Activated naive CD8-positive, alpha-beta T cell treated with anti-CD3 and anti-CD28 coated beads for 36 hours (primary cell): ENCODE results near the gene PTCRA. TPM values are rescaled to one million over a fixed set of nuclear protein-coding genes. Genes with fewer than 3 reads are reported as not detected.
"Not testable (repeated sequence)": the region's sequence is repeated elsewhere in the genome, so short reads cannot be mapped to it uniquely, and the experiment has no call there.

Experiments
- DNase-seq: peaks from one replicate; pipeline ENCODE4 v3.0.0; 2021
- H3K27ac Mint-ChIP-seq: one replicate; pipeline ENCODE4 v1.8.0; 2022; ENCODE audit warnings: mild to moderate bottlenecking, moderate library complexity, mixed read lengths
- H3K27me3 Mint-ChIP-seq: one replicate; pipeline ENCODE4 v1.8.0; 2022; ENCODE audit warnings: mild to moderate bottlenecking, mixed read lengths
- H3K36me3 Mint-ChIP-seq: one replicate; pipeline ENCODE4 v1.8.0; 2021; ENCODE audit warnings: mild to moderate bottlenecking, mixed read lengths
- H3K4me1 Mint-ChIP-seq: one replicate; pipeline ENCODE4 v1.8.0; 2021; ENCODE audit warnings: mixed read lengths
- H3K4me3 Mint-ChIP-seq: one replicate; pipeline ENCODE4 v1.8.0; 2022; ENCODE audit warnings: mild to moderate bottlenecking, moderate library complexity, mixed read lengths
- H3K9me3 Mint-ChIP-seq: one replicate; pipeline ENCODE4 v1.8.0; 2022; ENCODE audit warnings: mixed read lengths
- total RNA-seq, 2 experiments: library from RNA; stranded (reverse); gene quantifications; one replicate each; pipeline ENCODE4 v1.2.3, GENCODE V29; 2021

The PTCRA gene, protein sequence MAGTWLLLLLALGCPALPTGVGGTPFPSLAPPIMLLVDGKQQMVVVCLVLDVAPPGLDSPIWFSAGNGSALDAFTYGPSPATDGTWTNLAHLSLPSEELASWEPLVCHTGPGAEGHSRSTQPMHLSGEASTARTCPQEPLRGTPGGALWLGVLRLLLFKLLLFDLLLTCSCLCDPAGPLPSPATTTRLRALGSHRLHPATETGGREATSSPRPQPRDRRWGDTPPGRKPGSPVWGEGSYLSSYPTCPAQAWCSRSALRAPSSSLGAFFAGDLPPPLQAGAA
- total RNA-seq, result not detected

DNA sequence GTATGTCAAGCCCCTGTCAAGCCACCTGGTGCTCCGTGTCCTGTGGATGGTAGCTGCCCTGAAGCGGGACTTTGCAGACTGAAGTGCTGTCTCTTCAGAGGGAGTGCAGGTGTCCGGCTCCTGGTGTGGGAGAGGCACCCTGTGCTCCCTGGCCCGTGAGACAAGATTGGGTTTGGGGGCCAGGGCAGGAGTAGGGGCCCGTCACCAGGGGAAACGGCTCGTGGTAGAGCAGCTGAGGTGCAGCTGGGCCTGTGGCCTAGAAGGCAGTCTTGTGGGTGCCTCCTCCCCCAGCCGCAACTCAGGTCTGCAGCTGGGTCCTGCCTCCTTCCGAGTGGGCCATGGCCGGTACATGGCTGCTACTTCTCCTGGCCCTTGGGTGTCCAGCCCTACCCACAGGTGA, at the start of gene PTCRA:
Gene PTCRA (plus strand): TSS at position 322 of the 400 bp plus-strand sequence. CDS start 17 bp downstream, at position 339.
- no peak for DNase-seq
- Mint-ChIP-seq H3K36me3 (no peaks in the 10 kb centered on the region), H3K4me3 (no peak within 1 kb of the TSS), H3K27me3 (peaks cover 23% of the 10 kb centered on the region), H3K4me1 (peaks cover 3% of the 10 kb centered on the region), H3K9me3 (no peaks in the 10 kb centered on the region), H3K27ac (no peak within 1 kb of the TSS)

DNA sequence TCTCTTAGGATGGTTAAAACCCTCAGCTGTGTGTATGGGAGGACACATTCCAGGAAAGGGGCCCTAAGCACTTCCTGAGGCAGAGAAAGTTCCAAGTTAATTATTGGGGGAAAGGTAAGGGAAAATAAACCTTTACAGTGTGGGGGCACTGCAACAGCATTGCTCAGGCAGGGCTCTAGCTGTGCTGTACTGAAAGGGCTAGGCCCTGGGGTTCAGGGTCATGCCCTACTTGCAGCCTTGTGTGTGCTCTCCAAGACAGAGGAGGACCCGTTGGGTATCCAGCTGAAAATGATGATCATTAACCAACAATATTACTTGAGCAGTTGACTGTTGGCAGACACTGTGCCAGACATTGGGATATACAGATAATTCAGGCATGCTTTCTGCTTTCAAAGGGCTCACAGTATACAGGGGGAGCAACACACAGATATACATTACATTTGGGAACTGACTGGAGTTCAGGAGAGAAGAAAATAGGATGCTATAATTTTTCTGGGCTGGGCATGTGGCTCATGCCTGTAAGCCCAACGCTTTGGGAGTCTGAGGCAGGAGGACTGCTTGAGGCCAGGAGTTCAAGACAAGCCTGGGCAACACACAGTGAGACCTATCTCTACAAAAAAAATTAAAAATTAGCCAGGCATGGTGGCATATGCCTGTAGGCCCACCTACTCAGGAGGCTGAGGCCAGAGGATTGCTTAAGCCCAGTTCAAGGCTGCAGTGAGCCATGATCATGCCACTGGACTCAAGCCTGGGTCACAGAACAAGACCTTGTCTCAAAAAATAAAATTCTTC, 45.5 kb upstream of the PTCRA start:
- Mint-ChIP-seq H3K4me3 (no peak overlapping the region), H3K36me3 (peaks cover 1% of the 10 kb centered on the region), H3K27ac (peak overlapping the region; percentile 10), H3K4me1 (peaks cover 2% of the 10 kb centered on the region), H3K27me3 (no peaks in the 10 kb centered on the region), H3K9me3 (no peaks in the 10 kb centered on the region)
- DNase-seq, result no peak

DNA sequence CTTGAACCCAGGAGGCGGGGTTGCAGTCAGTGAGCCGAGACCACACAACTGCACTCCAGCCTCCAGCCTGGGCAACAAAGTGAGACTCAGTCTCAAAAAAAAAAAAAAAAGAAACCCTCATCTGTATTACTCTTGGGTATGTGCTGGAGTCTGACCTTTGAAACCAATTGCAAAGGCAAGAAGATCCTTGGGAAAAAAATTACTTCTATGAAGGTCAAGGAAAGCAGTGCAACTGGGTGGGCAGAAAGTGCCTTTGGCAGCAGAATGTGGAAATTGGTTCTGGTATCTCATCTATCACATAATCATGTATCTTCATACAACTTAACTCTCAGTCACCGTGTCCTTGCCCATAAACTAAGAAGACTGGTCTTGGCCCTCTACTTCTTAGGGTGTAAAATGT, 44.1 kb upstream of the PTCRA start:
- Mint-ChIP-seq H3K27ac (no peak overlapping the region), H3K36me3 (peaks cover under 1% of the 10 kb centered on the region), H3K27me3 (no peaks in the 10 kb centered on the region), H3K4me3 (no peak overlapping the region), H3K9me3 (no peaks in the 10 kb centered on the region), H3K4me1 (no peaks in the 10 kb centered on the region)
- no peak for DNase-seq

DNA sequence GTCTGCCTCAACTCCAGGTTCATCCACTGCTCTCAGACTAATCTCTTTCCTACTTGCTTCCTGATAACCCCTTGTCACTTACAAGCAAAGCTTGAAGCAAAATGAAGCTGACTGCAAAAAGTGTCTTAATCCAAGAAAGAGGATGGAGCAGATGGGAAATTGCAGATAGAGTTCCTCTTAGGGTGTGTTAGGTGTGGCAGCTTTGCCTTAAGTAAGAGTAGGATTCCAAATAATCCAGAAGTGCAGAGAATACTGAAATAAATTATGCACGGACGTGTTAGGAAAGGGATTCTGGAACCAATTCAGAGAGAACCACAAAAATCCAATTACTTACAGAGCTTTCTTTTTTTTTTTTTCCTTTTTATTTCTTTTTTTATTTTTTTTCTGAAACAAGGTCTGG, 42.5 kb upstream of the PTCRA start:
- Mint-ChIP-seq H3K27me3 (no peaks in the 10 kb centered on the region), H3K4me3 (no peak overlapping the region), H3K36me3 (no peaks in the 10 kb centered on the region), H3K27ac (no peak overlapping the region), H3K9me3 (no peaks in the 10 kb centered on the region), H3K4me1 (no peaks in the 10 kb centered on the region)
- no peak for DNase-seq

DNA sequence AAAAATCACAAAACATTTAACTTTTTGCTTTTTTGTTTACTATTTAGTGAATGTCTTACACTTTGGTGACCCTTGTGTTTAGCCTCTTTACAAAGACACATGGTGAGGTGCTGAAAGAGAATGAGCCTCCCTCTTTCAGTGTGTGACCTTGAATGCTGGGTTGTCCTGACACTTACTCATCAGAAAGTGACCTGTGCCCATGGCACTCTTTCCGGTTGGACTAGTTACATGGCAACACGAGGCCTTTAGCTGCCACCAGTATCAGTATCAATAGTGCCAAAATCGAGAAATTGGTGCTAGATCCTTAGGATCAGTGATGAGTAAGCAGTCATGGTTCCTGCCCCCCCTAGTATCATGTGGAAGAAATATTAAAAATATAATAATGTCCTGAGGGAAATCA, 38.2 kb upstream of the PTCRA start:
- Mint-ChIP-seq H3K27ac (no peak overlapping the region), H3K36me3 (peaks cover 16% of the 10 kb centered on the region), H3K4me3 (peak overlapping the region; percentile 45), H3K27me3 (no peaks in the 10 kb centered on the region), H3K9me3 (no peaks in the 10 kb centered on the region), H3K4me1 (peaks cover 9% of the 10 kb centered on the region)
- no peak for DNase-seq

DNA sequence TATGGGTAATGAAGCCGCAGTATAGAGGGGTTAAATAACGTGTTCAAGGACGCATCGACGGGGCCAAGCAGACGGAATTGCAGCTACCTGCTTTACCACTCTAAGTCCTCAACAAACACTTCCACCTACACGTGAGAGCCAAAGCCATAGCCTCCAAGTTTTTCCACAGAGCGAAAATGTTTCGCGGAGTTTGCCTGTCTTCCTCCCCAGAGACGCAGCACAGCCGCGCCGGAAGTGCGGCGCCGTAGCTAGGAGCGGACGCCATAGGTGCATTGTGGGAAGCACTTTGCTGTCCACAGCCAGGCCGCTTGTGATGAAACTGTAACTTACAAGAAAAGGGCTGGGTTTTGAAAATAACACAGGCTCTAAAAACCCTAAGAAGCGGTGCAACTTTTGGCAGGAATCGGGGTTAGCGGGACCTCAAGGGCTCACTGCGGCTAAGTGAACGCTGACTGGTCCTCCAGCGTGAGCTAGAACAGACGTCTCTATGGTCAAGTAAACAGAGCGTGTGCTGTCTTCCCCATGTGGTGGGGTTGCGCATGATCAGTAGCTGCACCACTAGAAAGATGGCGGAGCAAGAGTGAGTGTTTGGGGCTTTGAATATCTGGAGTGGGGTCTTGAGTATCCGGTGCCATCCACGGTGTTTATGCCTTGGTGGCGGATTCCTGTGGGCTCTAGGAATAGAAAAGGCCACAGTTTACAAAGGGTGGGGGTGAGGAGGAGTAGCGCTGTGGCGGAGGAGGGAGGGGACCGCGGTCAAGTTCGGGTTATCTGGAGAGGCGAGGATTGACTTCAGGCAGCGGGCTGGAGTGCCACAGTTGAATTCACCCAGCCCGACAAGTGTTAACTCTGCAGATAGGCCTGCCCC, 36.2 kb upstream of the PTCRA start, which contains the start of gene RPL7L1:
Gene RPL7L1 (plus strand): TSS at position 245 of the 868 bp plus-strand sequence. CDS start 295 bp downstream, at position 540.
- peaks cover 19% of the 10 kb centered on the region for H3K4me1 Mint-ChIP-seq
- H3K27me3 Mint-ChIP-seq, result no peaks in the 10 kb centered on the region
- DNase-seq, result peak; percentile 82
- H3K4me3 Mint-ChIP-seq, result peak within 1 kb of the TSS; percentile 100
- H3K27ac Mint-ChIP-seq, result peak within 1 kb of the TSS; percentile 100
- H3K9me3 Mint-ChIP-seq, result no peaks in the 10 kb centered on the region
- H3K36me3 Mint-ChIP-seq, result peaks cover 28% of the 10 kb centered on the region

DNA sequence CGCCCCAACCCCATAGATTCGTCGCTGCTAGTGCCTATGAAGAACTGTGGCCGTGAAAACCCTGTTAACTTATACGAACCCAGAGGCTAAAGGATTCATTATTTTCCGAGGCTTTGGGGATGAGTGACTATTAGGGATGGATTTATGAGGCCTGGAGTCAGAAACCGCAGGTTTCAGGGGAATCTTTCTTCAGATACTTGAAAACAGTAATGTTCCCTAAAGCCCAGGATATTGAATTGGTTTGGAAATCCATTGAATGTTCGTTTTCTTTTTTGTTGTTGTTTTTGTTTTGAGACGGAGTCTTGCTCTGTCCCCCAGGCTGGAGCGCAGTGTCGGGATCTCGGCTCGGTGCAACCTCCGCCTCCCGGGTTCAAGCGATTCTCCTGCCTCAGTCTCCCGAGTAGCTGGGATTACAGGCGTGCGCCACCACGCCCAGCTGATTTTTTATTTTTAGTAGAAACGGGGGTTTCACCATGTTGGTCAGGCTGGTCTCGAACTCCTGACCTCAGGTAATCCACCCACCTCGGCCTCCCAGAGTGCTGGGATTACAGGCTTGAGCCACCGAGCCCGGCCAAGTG, 35.5 kb upstream of the PTCRA start:
- not testable (repeated sequence) for H3K9me3 Mint-ChIP-seq, DNase-seq, H3K27me3 Mint-ChIP-seq
- peaks cover 31% of the 10 kb centered on the region for H3K36me3 Mint-ChIP-seq
- H3K4me3 Mint-ChIP-seq, result peak overlapping the region; percentile 100
- peak overlapping the region; percentile 100 for H3K27ac Mint-ChIP-seq
- H3K4me1 Mint-ChIP-seq, result peaks cover 22% of the 10 kb centered on the region

DNA sequence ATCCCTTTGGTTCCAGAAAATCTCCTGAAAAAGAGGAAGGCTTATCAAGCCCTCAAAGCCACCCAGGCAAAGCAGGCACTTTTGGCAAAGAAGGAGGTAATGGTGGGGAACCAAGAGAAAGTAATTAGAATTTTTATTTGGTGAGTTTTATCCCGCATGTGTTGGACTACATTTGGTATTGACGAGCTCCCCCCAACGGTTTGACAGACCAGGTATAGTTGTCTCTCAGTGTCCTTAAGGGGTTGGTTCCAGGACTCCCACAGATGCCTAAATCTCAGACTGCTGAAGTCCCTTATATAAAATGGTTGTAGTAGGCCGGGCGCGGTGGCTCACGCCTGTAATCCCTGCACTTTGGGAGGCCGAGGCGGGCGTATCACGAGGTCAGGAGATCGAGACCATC, 35.0 kb upstream of the PTCRA start:
- H3K27me3 Mint-ChIP-seq, H3K9me3 Mint-ChIP-seq, DNase-seq: not testable (repeated sequence)
- peaks cover 33% of the 10 kb centered on the region for H3K36me3 Mint-ChIP-seq
- peak overlapping the region; percentile 100 for H3K27ac Mint-ChIP-seq
- H3K4me1 Mint-ChIP-seq, result peaks cover 22% of the 10 kb centered on the region
- peak overlapping the region; percentile 100 for H3K4me3 Mint-ChIP-seq

DNA sequence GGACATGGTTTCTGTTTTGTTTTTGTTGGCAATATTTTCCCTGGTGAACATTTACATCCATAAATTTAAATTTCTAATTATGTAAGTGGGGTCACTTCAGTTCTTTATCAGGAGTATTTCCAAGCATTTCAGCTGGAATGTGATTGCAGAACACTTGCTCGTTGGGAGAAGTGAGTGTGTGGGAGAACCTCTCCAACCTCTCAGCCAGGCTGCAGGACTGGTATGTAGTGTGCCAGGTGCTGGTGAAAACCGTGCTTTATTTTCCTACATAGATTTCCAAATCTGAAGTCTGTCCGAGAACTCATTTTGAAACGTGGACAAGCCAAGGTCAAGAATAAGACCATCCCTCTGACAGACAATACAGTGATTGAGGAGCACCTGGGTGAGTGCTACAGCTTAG, 30.2 kb upstream of the PTCRA start:
- Mint-ChIP-seq H3K9me3 (no peaks in the 10 kb centered on the region), H3K27me3 (no peaks in the 10 kb centered on the region), H3K4me3 (no peak overlapping the region), H3K4me1 (peaks cover 42% of the 10 kb centered on the region), H3K36me3 (peaks cover 48% of the 10 kb centered on the region), H3K27ac (peak overlapping the region; percentile 42)
- DNase-seq, result no peak

DNA sequence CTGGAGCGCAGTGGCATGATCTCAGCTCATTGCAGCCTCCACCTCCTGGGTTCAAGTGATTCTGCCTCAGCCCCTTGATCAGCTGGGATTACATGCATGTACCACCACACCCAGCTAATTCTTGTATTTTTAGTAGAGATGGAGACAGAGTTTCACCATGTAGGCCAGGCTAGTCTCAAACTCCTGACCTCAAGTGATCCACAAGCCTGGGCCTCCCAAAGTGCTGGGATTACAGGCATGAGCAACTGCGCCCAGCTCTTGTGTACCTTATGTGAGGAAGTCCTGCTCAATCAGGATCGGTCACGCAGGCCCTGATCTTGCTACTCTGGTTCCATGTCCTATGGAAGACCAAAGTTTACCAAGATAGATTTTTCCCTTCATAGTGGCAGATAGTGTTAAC, 27.7 kb upstream of the PTCRA start:
- Mint-ChIP-seq H3K4me1 (peaks cover 39% of the 10 kb centered on the region), H3K36me3 (peaks cover 39% of the 10 kb centered on the region), H3K4me3 (peak overlapping the region; percentile 0)
- not testable (repeated sequence) for H3K9me3 Mint-ChIP-seq, H3K27ac Mint-ChIP-seq, H3K27me3 Mint-ChIP-seq, DNase-seq

DNA sequence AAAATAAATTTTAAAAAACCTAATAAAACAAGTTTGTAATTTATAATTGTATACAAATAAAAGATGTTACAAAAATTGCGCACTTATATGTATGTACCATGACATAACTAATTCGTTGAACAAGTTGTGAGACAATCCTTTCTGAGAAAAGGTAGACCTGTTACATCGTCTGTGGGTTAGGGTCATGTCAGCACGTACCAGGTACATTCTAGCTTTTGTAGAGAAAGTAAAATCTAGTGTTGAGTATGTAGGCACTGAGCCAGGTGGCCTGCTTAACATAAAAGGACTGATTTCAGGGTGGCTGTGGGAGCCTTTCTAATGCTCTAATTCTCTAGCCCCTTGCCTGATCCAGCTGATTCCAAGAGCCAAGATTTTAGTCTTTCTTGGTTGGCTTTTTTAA, 26.0 kb upstream of the PTCRA start:
- no peak for DNase-seq
- H3K4me3 Mint-ChIP-seq, result peak overlapping the region; percentile 91
- H3K36me3 Mint-ChIP-seq, result peaks cover 28% of the 10 kb centered on the region
- H3K9me3 Mint-ChIP-seq, result no peaks in the 10 kb centered on the region
- peaks cover 34% of the 10 kb centered on the region for H3K4me1 Mint-ChIP-seq
- H3K27me3 Mint-ChIP-seq, result no peaks in the 10 kb centered on the region
- peak overlapping the region; percentile 98 for H3K27ac Mint-ChIP-seq

DNA sequence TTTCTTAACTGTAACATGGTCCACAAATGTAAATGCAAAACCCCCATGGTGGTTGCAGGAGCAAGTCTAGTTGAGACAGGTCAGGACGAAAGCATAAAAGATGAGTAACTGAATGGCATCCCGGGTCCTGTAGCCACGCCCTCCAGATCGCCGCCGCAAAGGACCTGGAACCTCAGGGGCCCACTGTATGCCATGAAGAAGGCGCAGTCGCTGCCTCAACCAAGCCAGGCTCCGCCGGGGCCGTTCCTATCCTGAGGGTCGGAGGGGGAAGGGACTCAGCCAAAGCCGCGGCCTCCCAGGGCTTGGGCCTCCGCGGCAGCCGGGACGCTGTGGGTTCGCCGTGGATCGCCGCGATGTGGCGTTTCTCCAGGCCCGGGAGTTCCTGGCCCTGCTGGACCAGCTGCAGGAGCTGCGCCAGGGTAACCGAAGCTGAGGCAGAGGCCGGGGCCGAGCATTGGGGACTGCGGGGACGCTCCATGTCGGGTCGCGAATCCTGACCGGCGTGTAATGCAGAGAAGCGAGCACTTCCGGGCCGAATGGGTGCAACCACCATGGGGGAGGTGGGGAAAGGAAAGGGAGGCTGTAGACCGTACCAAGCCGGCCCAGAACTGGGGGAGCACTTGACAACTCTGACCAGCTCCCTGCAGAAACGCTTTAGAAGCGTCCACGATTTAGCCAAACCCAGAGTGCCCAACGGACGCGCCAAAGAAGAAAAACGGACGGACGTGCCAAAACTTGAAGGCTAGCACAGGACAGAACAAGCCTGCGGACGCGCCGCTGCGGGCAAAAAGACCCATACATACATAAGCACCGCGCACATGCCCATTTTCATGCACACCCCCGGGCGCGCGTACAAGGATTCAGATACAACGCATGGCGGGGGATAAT, 25.3 kb upstream of the PTCRA start:
- peak; percentile 89 for DNase-seq
- H3K4me3 Mint-ChIP-seq, result peak overlapping the region; percentile 91
- H3K4me1 Mint-ChIP-seq, result peaks cover 32% of the 10 kb centered on the region
- no peaks in the 10 kb centered on the region for H3K9me3 Mint-ChIP-seq
- peak overlapping the region; percentile 98 for H3K27ac Mint-ChIP-seq
- H3K27me3 Mint-ChIP-seq, result no peaks in the 10 kb centered on the region
- peaks cover 27% of the 10 kb centered on the region for H3K36me3 Mint-ChIP-seq

DNA sequence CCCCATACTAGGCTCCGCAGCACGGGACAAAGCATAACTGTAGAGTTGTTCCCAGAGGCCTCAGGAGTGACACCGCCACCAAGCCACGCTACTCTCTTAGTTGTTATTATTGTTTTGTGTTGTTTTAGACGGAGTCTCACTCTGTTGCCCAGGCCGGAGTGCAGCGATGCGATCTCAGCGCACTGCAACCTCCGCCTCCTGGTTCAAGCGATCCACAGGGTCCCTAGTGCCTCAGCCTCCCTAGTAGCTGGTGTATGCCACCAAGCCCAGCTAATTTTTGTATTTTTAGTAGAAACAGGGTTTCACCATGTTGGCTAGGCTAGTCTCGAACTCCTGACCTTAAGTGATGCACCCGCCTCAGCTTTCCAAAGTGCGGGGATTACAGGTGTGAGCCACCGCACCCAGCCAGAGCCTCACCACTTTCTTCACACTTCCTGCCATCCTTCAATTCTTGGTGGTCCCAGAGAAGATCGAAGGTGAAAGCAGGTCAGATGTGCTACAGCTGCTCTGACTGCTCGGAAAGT, 24.6 kb upstream of the PTCRA start:
- no peaks in the 10 kb centered on the region for H3K9me3 Mint-ChIP-seq
- H3K4me1 Mint-ChIP-seq, result peaks cover 29% of the 10 kb centered on the region
- H3K27me3 Mint-ChIP-seq, result no peaks in the 10 kb centered on the region
- peak overlapping the region; percentile 91 for H3K4me3 Mint-ChIP-seq
- peak overlapping the region; percentile 98 for H3K27ac Mint-ChIP-seq
- no peak for DNase-seq
- H3K36me3 Mint-ChIP-seq, result peaks cover 22% of the 10 kb centered on the region
